A549 (cell line): ENCODE data around the gene ZNF585A. TPM values are rescaled to one million over a fixed set of nuclear protein-coding genes. Genes with fewer than 3 reads are reported as not detected.
"Not testable (repeated sequence)": the region's sequence is repeated elsewhere in the genome, so short reads cannot be mapped to it uniquely, and the experiment has no call there.

Source experiments
- ATAC-seq, 2 experiments: fragments of 200-7000 bp in 1 of 2; fragments of >200 bp in 1 of 2; cut with Nextera tagmentation in 1 of 2; cut with Tn5 transposase in 1 of 2; 3 replicates each; pipeline versions ENCODE4 v1.8.0 to v1.9.1; 2018 to 2020; ENCODE audit warnings: mild to moderate bottlenecking in 1 of 2, moderate library complexity in 1 of 2
- CTCF ChIA-PET: fragments of 300-600 bp; sonication (Branson Sonifier 250); formaldehyde crosslinking; extraction: SDS; loops from one replicate; lab custom pipeline; 2021; ENCODE audit warnings: antibody characterized with exemption, inconsistent platforms; lab: Yijun Ruan, JAX
- POLR2A ChIA-PET: fragments of 350-600 bp; formaldehyde crosslinking; extraction: SDS; loops from one replicate; lab custom pipeline; 2021; ENCODE audit warnings: antibody characterized with exemption, inconsistent platforms; lab: Yijun Ruan, JAX
- DNase-seq, 2 experiments: peaks; one replicate each; pipeline versions ENCODE4 v3.0.0 to v3.0.0-alpha.2; 2011 to 2016; ENCODE audit warnings: low read depth in 1 of 2, low spot score in 1 of 2
- FAIRE-seq: peaks from 2 replicates; lab custom pipeline; 2011; peaks lifted over from hg19 to GRCh38; lab: Jason Lieb, UNC
- H3K27ac ChIP-seq, 2 experiments: fragments of >200 bp; sonication (Bioruptor Twin); formaldehyde crosslinking; 3 replicates each; pipeline ENCODE4 v1.5.1; 2016 to 2017
- H3K4me1 ChIP-seq: fragments of >200 bp; sonication (Bioruptor Twin); formaldehyde crosslinking; 3 replicates; pipeline ENCODE4 v1.6.1; 2016
- H3K4me2 ChIP-seq: fragments of >200 bp; sonication (Bioruptor Twin); formaldehyde crosslinking; 3 replicates; pipeline ENCODE4 v1.6.1; 2016
- H3K4me3 ChIP-seq: fragments of >200 bp; sonication (Bioruptor Twin); formaldehyde crosslinking; 3 replicates; pipeline ENCODE4 v1.5.1; 2016
- H3K9me3 ChIP-seq: fragments of >200 bp; sonication (Bioruptor Twin); formaldehyde crosslinking; 3 replicates; pipeline ENCODE4 v1.6.1; 2016
- BHLHE40 ChIP-seq: IDR thresholded peaks from 2 replicates; pipeline ENCODE4 v1.6.1; 2012; ENCODE audit warnings: low read depth, low read length, inconsistent platforms
- E2F6 ChIP-seq: IDR thresholded peaks from 2 replicates; pipeline ENCODE4 v1.6.1; 2012; ENCODE audit warnings: low read depth, borderline replicate concordance
- FOSB ChIP-seq: fragments of 250-450 bp; sonication (Bioruptor Pico); IDR thresholded peaks from 2 replicates; pipeline ENCODE4 v1.5.0; 2020; ENCODE audit warnings: mild to moderate bottlenecking, moderate library complexity
- FOSL2 ChIP-seq, 2 experiments: fragments of 450-650 bp in 1 of 2; fragments of >200 bp in 1 of 2; sonication (Bioruptor Twin) in 1 of 2; formaldehyde crosslinking; IDR thresholded peaks; 2 replicates each; pipeline versions ENCODE4 v1.5.0 to v1.6.1; 2016 to 2020; ENCODE audit warnings: mild to moderate bottlenecking in 1 of 2, moderate library complexity in 1 of 2
- GATA3 ChIP-seq: IDR thresholded peaks from 2 replicates; pipeline ENCODE4 v1.6.1; 2012; ENCODE audit warnings: borderline replicate concordance
- JUN ChIP-seq, 2 experiments: fragments of >200 bp; sonication (Bioruptor Twin); formaldehyde crosslinking; IDR thresholded peaks; 2 replicates in 1 of 2; 3 replicates in 1 of 2; pipeline ENCODE4 v1.6.1; 2016 to 2017
- MYC ChIP-seq: IDR thresholded peaks from 2 replicates; pipeline ENCODE4 v1.6.1; 2012; ENCODE audit warnings: mild to moderate bottlenecking, inconsistent platforms, low read length, improper control_type of control experiment, borderline replicate concordance
- NPAS2 ChIP-seq: fragments of 250-450 bp; sonication (Bioruptor Pico); IDR thresholded peaks from 2 replicates; pipeline ENCODE4 v1.8.0; 2022; ENCODE audit warnings: mild to moderate bottlenecking, moderate library complexity, borderline replicate concordance
- PHF8 ChIP-seq: fragments of 200-600 bp; sonication (generic); IDR thresholded peaks from 2 replicates; pipeline ENCODE4 v1.6.1; 2016; ENCODE audit warnings: low read depth, mild to moderate bottlenecking, antibody characterized with exemption, moderate library complexity, borderline replicate concordance
- RAD21 ChIP-seq, 2 experiments: fragments of >200 bp in 1 of 2; sonication (Bioruptor Twin) in 1 of 2; formaldehyde crosslinking in 1 of 2; IDR thresholded peaks in 1 of 2; conservative IDR thresholded peaks in 1 of 2; 2 replicates in 1 of 2; 3 replicates in 1 of 2; pipeline ENCODE4 v1.6.1; 2012 to 2018; ENCODE audit warnings: inconsistent platforms in 1 of 2
- RCOR1 ChIP-seq: fragments of 150-350 bp; IDR thresholded peaks from 2 replicates; pipeline ENCODE4 v1.6.1; 2014; ENCODE audit warnings: antibody characterized with exemption, low read length, low read depth
- REST ChIP-seq: fragments of 200-600 bp; sonication (generic); IDR thresholded peaks from 2 replicates; pipeline ENCODE4 v1.6.1; 2016; ENCODE audit warnings: antibody characterized with exemption, mild to moderate bottlenecking, moderate library complexity
- RNF2 ChIP-seq: fragments of 200-600 bp; sonication (generic); IDR thresholded peaks from 2 replicates; pipeline ENCODE4 v1.6.1; 2016; ENCODE audit warnings: low read depth, mild to moderate bottlenecking, antibody characterized with exemption, moderate library complexity, borderline replicate concordance
- TP53 ChIP-seq: fragments of 250-450 bp; sonication (Bioruptor Pico); IDR thresholded peaks from 2 replicates; pipeline ENCODE4 v1.5.0; 2021; ENCODE audit warnings: mild to moderate bottlenecking, moderate library complexity
- ZSCAN20 ChIP-seq: fragments of 250-450 bp; sonication (Bioruptor Pico); IDR thresholded peaks from 2 replicates; pipeline ENCODE4 v1.8.0; 2022; ENCODE audit warnings: mild to moderate bottlenecking, moderate library complexity
- WGBS: methylation state at CpG from one replicate; pipeline ENCODE4 v1.1.6; 2017; ENCODE audit errors: missing lambda C conversion rate; 5-methylcytosine and 5-hydroxymethylcytosine counted together
- polyA plus RNA-seq, 4 experiments: library from polyadenylated mRNA; depleted of rRNA in 3 of 4; stranded (reverse); fragments of >200 nt; fragmentation: RNase III in 1 of 4; extraction: RNeasy Plus Mini Kit Qiagen cat#74134 plus additional on column Dnase treatment in 1 of 4; gene quantifications; 2 replicates in 3 of 4; 3 replicates in 1 of 4; pipeline ENCODE4 v1.2.3, GENCODE V29; 2011 to 2017
- TF ChIP-seq, protein P1 (sequence below): IDR thresholded peaks from 2 replicates; pipeline ENCODE4 v1.6.1; 2012

The ZNF585A gene
- polyA plus RNA-seq, 2 of the 4 experiments (the other 2 are of a cell fraction): 4.4 to 14.7 TPM

GRCh38 chr19:37114001-37114400, 58.5 kb downstream of the ZNF585A start:
- WGBS: 86% methylated on average over 9 of the region's 9 CpGs
- FAIRE-seq: no peak
- no peak overlapping the region for H3K4me3 ChIP-seq
- no peak overlapping the region for H3K27ac ChIP-seq
- no peak for ATAC-seq
- H3K9me3 ChIP-seq: peaks cover 75% of the 10 kb centered on the region
- no peak for DNase-seq
- POLR2A ChIA-PET: no interaction called here
- CTCF ChIA-PET: interaction anchor here (0.6 kb wide), 1 partner anchor 356 kb away, joined by 6 read pairs; no protein-coding TSS in a partner anchor
- H3K4me1 ChIP-seq: no peaks in the 10 kb centered on the region
- H3K4me2 ChIP-seq: no peak overlapping the region
- peak in 1 of 2 experiments; percentile 40; a peak in 2 of 5 replicates for TF ChIP-seq RAD21 (conservative IDR thresholded peaks at IDR 0.05 in 1 of 2, IDR thresholded peaks at IDR 0.05 in 1 of 2)
- TF ChIP-seq FOSL2 (IDR thresholded peaks at IDR 0.05): no peak
- TF ChIP-seq FOSL2 (CRISPR knock-in tag; IDR thresholded peaks at IDR 0.05): no peak
- no peak for TF ChIP-seq TP53 (CRISPR knock-in tag)
- TF ChIP-seq, all 56 proteins: peak for 1

GRCh38 chr19:37111753-37112152, 60.7 kb downstream of the ZNF585A start:
- WGBS: 55% methylated on average over 7 of the region's 7 CpGs
- POLR2A ChIA-PET, H3K4me3 ChIP-seq, ATAC-seq, FAIRE-seq, H3K4me2 ChIP-seq, CTCF ChIA-PET, H3K4me1 ChIP-seq, H3K27ac ChIP-seq: not testable (repeated sequence)
- DNase-seq: peak in 1 of 2 experiments; percentile 62
- H3K9me3 ChIP-seq: peaks cover 92% of the 10 kb centered on the region
- peak in 1 of 2 experiments; percentile 44; a peak in 2 of 5 replicates for TF ChIP-seq RAD21 (conservative IDR thresholded peaks at IDR 0.05 in 1 of 2, IDR thresholded peaks at IDR 0.05 in 1 of 2)

- H3K4me3 ChIP-seq, ATAC-seq, H3K27ac ChIP-seq, FAIRE-seq, POLR2A ChIA-PET, H3K4me2 ChIP-seq, DNase-seq, H3K4me1 ChIP-seq, CTCF ChIA-PET: not testable (repeated sequence)
- 90% methylated on average over 4 of the region's 5 CpGs for WGBS
- peaks cover 65% of the 10 kb centered on the region for H3K9me3 ChIP-seq
Measured at GRCh38 chr19:37104135-37104534, 68.4 kb downstream of the ZNF585A start.

GRCh38 chr19:37098570-37098969, 73.9 kb downstream of the ZNF585A start:
- H3K4me3 ChIP-seq: no peak overlapping the region
- no peaks in the 10 kb centered on the region for H3K4me1 ChIP-seq
- H3K27ac ChIP-seq: no peak overlapping the region
- peaks cover 84% of the 10 kb centered on the region for H3K9me3 ChIP-seq
- no peak for DNase-seq
- ChIA-PET POLR2A (no interaction called here), CTCF (no interaction called here)
- TF ChIP-seq ZSCAN20 (CRISPR knock-in tag): no peak
- no peak for TF ChIP-seq NPAS2 (CRISPR knock-in tag)
- TF ChIP-seq MYC: no peak
- no peak for TF ChIP-seq PHF8
- no peak for TF ChIP-seq RCOR1
- no peak for TF ChIP-seq FOSB (CRISPR knock-in tag)
- no peak for TF ChIP-seq JUN (IDR thresholded peaks at IDR 0.05)
- no peak for TF ChIP-seq RNF2
- TF ChIP-seq BHLHE40: no peak
- no peak for TF ChIP-seq RAD21 (conservative IDR thresholded peaks at IDR 0.05 in 1 of 2, IDR thresholded peaks at IDR 0.05 in 1 of 2)
- no peak for TF ChIP-seq E2F6
- TF ChIP-seq, protein P1, sequence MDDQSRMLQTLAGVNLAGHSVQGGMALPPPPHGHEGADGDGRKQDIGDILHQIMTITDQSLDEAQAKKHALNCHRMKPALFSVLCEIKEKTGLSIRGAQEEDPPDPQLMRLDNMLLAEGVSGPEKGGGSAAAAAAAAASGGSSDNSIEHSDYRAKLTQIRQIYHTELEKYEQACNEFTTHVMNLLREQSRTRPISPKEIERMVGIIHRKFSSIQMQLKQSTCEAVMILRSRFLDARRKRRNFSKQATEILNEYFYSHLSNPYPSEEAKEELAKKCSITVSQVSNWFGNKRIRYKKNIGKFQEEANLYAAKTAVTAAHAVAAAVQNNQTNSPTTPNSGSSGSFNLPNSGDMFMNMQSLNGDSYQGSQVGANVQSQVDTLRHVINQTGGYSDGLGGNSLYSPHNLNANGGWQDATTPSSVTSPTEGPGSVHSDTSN: no peak
- TF ChIP-seq TP53 (CRISPR knock-in tag): no peak
- no peak for TF ChIP-seq GATA3
- TF ChIP-seq REST: no peak
- no peak for ATAC-seq
- WGBS: 39% methylated on average over 1 of the region's 1 CpG
- FAIRE-seq: no peak
- no peak overlapping the region for H3K4me2 ChIP-seq
